NCI-H748 (cell line): ENCODE results near the gene LRRC72.
"Not testable (repeated sequence)": the region's sequence is repeated elsewhere in the genome, so short reads cannot be mapped to it uniquely, and the experiment has no call there.

ENCODE experiments used
- DNase-seq: peaks from one replicate; lab custom pipeline; 2025; ENCODE audit not compliant: unreplicated experiment; lab: John Stamatoyannopoulos, UW

Gene LRRC72

DNA sequence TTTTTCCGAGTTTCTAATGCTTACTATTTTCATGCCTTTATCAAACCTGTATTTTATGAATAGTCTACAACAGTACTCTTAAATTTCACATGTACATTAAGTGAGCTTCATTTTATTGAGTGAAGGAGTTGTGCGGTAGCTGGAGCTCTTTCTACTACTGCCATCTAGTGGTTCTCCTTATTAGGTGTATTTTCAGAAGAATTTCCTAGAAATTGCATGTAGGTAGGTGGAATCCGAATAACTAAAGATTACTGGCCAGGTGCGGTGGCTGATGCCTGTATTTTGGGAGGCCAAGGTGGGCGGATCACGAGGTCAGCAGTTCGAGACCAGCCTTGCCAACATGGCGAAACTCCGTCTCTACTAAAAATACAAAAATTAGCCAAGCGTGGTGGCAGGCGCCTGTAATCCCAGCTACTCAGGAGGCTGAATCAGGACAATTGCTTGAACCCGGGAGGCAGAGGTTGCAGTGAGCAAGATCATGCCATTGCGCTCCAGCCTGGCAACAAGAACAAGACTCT is 38.3 kb downstream of the LRRC72 start:
- DNase-seq: peak; percentile 80

DNA sequence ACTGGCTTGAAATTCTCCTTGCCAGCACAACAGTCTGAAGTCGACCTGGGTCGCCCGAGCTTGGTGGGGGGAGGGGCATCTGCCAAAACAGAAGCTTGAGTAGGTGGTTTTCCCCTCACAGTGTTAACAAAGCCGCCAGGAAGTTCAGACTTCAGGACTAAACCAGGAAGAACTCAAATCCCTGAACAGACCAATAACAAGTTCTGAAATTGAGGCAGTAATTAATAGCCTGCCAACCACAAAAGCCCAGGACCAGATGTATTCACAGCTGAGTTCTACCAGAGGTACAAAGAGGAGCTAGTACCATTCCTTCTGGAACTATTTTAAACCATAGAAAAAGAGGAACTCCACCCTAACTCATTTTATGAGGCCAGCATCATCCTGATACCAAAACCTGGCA is 45.3 kb downstream of the LRRC72 start:
- no peak for DNase-seq

DNA sequence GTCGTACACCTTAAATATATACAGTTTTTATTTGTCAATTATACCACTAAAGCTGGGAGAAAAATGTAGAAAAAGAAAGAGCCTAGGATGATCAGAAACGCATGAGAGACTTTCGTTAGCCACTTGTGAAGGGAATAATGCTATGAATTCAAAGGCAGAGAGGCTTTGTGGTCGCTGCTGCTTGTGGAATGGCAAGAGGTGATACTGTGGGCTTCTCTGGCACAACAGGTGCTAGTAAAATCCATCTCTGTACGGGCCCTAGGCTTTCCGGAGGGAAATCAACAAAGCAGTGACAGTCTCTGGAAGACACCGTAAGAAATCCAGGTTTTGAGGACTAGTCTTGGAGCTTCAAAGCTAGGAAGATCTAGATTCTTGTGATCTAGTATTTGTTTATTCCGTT is 52.6 kb downstream of the LRRC72 start:
- DNase-seq: no peak

DNA sequence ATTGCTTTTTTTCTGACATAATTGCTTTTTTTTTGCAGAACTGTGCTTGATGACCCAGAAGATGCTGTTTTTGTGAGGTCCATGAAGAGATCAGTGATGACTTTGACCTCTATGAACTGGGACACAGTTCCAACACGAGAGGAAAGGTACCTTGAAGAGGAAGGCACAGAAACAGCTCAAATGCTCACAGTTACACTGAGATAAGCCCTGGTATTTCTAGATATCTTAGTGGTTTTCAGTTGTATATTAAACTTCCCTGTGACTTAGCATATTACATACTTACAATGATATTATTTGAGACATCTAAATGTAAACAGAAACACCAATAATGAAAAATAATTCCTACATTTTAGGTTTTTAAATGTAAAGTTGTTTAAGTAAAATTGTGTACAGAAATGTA is 54.7 kb downstream of the LRRC72 start:
- DNase-seq: no peak

- no peak for DNase-seq
Observed at GRCh38 chr7:16583834-16584233, 57.2 kb downstream of the LRRC72 start.

- no peak for DNase-seq
Observed at GRCh38 chr7:16585540-16585939, 58.9 kb downstream of the LRRC72 start.

DNA sequence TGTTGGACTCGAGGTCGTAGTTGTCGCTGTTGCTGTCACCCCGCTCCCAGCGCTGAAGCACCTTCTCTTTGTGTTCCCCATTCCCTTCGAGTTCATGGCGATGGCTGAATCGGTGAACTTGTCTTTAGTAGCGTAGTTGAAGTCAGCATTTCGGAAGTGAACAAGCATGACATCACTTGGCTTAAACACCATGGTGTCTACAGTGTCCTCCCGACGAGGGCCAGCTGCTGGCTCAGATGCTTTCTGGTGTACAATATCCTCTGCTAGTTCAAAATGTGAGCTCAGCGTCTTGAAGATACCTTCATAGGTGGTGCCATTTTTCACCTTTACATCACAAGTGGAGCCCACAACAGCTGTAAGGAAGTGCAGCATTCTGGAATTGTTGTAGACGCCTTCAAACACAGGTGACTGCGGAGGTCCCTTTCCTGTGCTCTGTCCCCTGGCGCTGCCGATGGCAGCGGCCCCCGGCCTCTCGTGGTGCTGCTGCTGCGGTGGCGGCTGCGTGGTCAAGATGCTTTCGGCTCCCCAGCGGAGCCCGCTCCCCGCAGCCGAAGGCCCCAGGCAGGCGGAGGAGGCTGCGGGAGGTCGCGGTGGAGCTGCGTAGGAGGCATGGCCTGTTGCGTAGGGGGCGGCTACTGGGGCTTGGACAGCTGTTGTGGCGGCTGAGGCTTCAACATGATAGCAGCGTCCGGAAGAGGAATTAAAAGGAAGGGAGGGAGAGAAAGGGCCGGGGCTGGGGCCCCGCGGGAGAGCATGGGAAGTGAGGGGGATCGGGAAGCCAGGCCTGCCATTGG is 59.7 kb downstream of the LRRC72 start:
- DNase-seq: no peak

DNA sequence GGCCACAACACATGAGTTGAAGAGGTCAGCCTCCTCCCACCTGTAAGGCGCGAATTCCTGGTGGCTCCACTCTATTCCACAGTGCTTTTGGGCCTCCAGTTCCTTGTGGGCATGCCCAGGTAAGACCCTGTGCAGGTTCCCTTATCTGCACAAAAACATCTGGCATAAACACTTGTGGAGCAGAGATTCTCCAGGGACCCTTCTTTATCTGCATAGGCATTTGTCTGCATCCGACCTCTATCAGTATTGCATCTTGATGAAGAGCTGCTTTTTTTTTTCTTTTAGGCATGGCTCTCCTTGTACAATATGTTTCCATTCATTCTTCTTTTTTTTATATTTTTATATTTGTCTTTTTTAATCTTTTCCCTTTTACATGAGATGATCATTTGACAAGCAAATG is 60.5 kb downstream of the LRRC72 start:
- no peak for DNase-seq

DNA sequence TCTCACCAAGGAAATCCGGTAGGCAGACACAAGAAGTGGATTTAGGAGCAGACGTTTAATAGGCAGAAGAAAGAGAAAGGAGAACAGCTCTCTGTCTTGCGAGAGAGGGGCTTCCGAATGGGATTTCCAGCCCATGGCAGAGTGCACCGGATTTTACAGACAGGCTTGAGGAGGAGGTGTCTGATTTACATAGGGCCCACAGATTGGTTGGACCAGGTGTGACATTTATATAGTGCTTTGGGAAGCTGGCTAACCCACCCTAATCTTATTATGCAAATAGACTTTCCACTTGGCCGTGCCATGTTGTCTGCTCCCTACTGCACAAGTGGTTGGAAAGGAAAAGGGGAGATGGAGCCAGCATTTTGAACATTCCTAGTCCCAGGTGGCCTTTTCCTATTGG is 61.2 kb downstream of the LRRC72 start:
- DNase-seq: peak; percentile 83

GRCh38 chr7:16589881-16590280 is 63.3 kb downstream of the LRRC72 start:
- DNase-seq: no peak

GRCh38 chr7:16590424-16590823 is 63.8 kb downstream of the LRRC72 start:
- no peak for DNase-seq

DNA sequence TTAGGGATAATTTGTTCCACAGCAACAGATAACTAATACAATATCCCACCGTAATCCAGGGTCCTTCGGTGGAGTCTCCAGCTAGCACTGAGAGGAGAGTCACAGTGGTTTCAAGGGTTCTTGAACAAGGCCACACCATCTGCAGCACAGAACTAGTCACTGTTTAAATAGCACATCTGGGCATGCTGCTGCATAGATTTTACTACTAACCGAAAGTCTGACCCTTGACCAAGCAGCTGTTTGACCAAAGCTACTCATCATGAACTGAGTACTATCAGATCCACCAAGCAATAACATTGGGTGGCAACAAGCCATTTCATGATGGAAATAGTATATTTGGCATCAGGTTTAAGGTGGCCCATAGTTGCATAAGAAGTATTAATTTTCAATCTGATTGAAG is 65.8 kb downstream of the LRRC72 start:
- DNase-seq: no peak

DNA sequence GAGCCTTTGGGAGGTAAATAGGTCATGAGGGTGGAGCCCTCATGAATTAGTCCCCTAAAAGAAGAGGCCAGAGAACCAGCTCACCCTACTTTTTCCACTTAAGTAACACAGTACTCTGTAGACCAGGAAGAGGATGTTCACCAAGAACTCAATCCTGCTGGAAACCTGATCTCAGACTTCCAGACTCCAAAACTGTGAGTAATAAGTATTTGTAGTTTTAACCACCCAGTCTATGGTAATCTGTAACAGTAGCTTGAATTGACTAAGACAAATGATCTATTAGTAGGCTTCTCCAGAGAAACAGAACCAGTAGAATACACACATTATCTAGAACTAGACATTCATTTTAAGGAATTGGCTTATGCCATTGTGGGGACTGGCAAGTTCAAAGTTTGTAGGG is 67.4 kb downstream of the LRRC72 start:
- no peak for DNase-seq

GRCh38 chr7:16594676-16595075 is 68.1 kb downstream of the LRRC72 start:
- no peak for DNase-seq

DNA sequence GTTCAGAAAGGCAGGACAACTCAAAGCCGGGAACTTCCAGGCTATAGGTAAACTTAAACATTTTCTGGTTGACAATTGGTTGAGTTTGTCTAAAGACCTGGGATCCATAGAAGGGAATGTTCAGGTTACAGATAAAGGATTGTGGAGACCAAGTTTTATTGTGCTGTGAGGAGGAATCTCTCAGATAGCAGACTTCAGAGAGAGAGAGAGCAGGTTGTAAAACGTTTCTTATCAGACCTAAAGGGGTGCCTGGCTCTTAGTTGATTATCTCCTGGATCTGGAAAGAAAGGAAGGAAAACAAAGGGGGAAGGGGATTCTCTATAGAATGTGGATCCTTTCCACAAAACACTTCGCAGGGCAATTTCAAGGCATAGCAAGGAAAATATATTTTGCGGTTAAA is 69.0 kb downstream of the LRRC72 start:
- not testable (repeated sequence) for DNase-seq

- DNase-seq: no peak
Observed at GRCh38 chr7:16598015-16598414, 71.4 kb downstream of the LRRC72 start.

DNA sequence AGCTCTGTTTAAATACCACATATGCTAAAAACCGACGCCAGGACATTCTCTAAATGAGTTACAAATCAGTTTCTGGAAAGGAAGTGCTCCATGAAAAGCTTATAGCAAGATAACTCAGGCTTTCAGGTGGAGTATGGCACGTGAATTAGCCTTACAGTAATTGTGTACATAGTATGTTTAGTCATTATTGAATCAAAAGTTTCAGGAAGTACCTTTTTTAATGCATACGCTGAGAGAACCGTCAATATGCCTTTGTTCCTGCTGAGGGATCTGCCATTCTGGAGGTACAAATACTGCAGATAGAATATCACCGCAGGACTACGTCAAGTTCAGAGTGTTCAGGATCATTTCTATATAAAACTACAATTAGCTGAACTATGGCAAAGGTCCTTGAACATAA is 73.2 kb downstream of the LRRC72 start:
- DNase-seq: no peak

- DNase-seq: peak; percentile 48
Observed at GRCh38 chr7:16603633-16604032, 77.0 kb downstream of the LRRC72 start.

DNA sequence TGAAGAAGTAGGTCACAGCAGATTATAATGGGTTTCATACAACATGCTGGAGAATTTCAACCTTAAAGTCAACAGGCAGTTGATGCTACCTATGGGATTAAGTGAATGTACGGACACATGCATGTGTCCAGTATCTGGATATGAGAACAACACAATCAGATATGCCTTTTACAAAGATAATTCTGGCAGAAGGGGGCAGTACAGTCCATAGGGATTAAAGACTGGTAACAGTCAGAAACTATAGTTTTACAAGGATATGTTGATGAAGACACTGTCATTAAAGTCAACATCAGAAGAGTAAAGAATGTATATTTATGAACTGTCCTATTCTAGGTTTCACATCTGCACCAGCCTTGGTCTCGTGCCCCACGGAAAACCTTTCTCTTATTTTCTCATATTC is 77.4 kb downstream of the LRRC72 start:
- DNase-seq: peak; percentile 15

GRCh38 chr7:16606704-16607103 is 80.1 kb downstream of the LRRC72 start:
- DNase-seq: no peak

GRCh38 chr7:16609842-16610450 is 83.3 kb downstream of the LRRC72 start:
- no peak for DNase-seq

- no peak for DNase-seq
Observed at GRCh38 chr7:16611711-16612110, 85.1 kb downstream of the LRRC72 start.

DNA sequence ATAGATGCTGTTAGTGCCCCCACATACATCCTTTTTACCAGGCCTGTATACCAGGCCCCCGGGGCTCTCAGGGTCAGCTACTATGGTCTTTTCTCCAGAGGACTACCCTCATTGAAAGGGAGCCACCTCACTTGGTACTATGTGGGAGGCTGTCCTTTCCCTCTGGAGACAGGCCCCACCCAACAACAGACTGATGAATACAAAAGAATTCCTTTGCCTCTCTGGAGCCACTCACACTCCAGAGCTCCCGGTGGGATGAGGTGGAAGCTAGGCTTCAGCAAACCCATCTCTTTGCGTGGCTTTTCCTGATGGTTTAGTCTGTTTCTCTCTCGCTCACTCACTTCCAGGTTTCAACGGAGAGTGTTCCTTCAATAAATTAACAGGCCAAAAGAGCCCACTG is 88.6 kb downstream of the LRRC72 start:
- DNase-seq: no peak
